CD4-positive, alpha-beta T cell treated with Interleukin-12 subunit alpha and Interleukin-12 subunit beta, for 1 hour (primary cell): ENCODE results near the gene TAL1.
"Not testable (repeated sequence)": the region's sequence is repeated elsewhere in the genome, so short reads cannot be mapped to it uniquely, and the experiment has no call there.

ENCODE experiments used
- DNase-seq: peaks from one replicate; pipeline ENCODE4 v3.0.0-alpha.2; 2020

The TAL1 gene

DNA sequence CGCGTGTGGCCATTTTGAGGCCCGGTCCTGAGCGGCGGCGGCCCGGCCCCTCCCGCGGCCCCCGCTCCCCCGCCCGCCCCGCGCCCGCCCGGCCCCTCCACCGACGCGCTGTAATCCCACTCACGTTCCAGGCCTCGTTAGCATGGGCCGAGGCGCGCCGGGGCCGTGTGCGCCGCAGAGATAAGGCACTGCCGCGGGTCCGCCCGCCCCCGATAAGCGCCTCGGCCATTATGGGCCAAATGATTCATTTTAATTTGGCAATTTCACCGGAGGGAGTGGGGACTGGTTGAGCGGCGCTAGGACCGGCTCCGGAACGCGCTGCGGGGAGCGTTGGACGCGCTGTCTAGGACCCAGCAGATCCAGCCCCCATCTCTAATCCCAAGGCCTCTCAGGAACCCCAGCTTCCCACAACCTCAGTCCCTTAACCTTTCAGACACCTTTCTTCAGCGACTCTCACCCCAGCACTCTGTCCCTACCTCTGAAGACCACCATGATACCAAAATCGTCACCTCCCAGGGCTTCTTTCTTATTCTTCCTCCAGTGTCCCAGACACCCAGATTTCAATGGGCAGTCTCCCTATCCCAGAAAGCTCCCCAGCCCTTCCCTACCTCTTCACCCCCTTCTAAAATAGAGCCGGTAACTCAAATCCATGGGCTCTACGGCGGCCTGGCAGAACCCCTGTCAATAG lies at the start of gene TAL1:
Gene TAL1 (minus strand): TSS at position 39 of the 688 bp plus-strand sequence. CDS start 6,337 bp downstream, outside the sequence.
- DNase-seq = no peak

DNA sequence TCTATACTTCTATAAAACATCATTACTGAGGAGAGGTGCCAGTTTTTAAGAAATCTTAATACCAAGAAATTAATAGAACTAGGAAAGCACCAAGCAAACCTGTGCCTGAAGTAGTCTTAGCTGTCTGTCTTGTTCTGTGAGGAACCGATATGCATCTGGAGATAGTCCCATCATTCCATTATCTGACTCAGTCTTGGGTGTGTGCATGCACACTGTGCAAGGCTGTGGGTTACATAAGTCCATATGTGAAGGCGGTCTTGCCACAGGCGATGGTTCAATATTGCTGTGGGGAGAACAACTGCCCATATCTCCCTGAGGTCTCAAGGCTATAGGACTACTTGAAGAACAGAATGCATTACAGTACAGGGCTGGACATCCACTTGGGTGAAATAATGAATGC lies 48.1 kb upstream of the TAL1 start:
- DNase-seq = no peak

DNA sequence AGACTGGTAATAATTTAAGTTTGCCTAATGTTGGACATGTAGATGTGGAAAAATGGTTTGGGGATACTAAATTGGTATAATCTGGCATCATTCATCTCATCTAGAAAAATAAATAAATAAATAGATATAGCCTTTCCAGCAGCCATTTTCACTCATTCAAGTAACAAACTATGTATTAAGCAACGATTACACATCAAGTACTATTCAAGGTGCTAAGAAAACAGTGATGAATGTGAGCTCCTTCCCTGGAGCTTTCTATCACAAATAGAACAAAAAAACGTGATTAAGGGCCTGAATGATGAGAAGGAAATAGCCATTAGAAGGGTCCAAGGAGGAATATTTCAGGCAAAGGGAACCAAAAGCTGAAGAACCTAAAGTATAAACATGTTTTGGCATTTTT lies 44.8 kb upstream of the TAL1 start:
- no peak for DNase-seq

DNA sequence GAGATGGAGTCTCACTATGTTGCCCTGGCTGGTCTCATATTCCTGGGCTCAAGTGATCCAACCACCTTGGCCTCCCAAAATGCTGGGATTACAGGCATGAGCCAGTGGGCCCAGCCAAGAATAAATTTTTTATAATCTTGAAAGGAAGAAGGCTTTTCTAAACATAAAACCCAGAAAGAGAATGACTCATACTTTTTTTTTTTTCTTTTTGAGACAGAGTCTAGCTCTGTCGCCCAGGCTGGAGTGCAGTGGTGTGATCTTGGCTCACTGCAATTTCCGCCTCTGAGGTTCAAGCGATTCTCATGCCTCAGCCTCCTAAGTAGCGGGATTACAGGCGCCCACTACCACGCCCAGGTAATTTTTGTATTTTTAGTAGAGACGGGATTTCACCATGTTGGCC lies 43.8 kb upstream of the TAL1 start:
- not testable (repeated sequence) for DNase-seq

DNA sequence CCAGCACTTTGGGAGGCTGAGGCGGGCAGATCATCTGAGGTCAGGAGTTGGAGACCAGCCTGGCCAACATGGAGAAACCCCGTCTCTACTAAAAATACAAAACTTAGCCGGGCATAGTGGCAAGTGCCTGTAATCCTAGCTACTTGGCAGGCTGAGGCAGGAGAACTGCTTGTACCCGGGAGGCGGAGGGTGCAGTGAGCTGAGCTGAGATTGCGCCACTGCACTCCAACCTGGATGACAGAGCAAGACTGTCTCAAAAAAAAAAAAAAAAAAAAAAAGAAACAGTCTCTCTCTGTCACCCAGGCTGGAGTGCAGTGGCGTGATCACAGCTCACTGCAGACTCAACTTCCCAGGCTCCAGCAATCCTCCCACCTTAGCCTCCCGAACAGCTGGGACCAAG lies 33.5 kb upstream of the TAL1 start:
- DNase-seq = not testable (repeated sequence)

DNA sequence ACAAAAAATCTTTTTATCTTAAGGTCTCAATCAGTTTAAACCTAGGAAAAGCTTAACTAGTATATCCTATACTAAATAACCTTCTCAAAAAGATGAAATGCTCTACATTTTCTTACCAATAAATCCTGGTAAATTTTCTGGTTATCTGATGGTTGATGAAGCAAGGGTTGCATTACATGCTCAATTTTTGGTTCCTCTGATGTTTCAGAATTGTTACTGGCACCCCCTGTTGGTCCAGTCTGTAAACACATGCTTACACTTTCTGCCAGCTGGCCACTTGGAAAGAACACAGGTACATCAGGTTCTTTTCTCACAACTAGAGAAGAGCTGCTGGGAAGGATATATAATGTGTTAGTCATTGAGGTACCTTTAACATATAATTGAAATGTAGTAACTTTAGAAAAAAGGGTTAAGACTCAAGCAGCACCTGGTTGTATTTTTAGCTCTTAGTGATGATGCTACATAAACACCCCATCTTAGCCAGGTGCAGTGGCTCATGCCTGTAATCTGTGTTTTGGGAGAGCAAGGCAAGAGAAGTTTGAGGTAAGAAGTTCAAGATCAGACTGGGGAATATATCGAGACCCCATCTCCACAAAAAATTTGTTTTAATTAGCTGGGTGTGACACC lies 30.9 kb upstream of the TAL1 start:
- peak; percentile 51 for DNase-seq

DNA sequence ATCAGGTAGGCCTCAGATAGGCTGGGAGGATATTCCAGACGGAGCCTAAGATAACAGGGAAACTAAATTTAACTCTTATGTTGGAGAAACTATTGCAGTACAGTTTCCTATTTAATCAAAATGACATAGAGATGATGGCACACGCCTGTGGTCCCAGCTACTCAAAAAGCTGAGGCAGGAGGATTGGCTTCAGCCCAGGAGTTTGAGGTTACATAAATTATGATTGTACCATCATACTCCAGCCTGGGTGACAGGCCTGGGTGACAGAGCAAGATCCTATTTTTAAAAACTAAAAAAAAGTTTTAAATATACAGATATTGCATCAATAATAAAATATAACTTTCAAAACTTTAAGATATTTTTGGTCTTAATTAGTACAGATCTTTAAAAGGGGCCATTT lies 25.2 kb upstream of the TAL1 start:
- no peak for DNase-seq

DNA sequence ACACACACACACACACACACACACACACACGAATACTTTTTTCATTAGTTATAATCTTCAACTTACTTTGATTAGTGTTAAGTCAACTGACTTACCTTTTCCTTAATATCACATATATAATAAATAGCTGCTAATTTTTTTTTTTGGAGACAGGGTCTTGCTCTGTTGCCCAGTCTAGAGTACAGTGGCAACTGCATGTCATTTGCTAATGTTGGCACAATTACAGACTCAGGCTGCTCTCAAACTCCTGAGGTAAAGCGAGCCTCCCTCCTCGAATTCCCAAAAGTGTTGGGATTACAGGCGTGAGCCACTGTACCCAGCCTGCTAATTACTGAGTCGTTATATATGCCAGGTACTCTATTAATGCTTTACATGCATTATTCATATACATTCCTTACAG lies 20.8 kb upstream of the TAL1 start:
- no peak for DNase-seq

DNA sequence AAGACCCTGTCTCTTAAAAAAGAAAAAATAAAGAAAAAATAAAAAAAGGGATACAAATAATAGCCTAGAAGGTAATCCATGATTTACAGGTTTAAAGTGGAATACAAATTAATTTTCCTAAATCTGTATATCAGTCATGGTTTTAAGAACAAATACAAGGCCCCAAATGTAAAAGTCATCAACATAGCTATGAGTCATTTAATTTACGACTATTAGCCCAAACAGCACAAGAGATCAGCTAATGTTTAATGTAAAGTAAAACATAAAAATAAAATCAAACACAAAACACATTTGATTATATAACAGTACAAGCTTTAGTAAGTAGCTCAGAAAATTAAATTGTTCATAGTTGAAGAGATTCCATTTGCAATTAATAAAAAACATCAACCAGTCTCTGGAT lies 20.3 kb upstream of the TAL1 start:
- no peak for DNase-seq

DNA sequence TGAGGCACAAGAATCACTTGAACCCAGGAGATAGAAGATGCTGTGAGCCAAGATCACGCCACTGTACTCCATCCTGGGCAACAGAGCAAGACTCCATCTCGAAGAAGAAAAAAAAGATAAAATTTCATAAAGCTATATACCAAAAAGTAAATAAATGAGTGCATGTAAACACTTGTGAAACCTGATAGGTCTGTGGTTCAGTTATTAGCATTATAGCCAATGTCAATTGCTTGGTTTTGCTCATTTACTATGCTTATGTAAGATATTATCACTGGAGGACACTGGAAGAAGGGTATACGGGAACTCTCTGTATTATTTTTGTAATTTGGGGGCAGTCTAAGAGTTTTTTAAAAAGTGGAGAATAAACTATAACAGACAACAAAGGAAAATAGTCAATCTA lies 17.7 kb upstream of the TAL1 start:
- no peak for DNase-seq

DNA sequence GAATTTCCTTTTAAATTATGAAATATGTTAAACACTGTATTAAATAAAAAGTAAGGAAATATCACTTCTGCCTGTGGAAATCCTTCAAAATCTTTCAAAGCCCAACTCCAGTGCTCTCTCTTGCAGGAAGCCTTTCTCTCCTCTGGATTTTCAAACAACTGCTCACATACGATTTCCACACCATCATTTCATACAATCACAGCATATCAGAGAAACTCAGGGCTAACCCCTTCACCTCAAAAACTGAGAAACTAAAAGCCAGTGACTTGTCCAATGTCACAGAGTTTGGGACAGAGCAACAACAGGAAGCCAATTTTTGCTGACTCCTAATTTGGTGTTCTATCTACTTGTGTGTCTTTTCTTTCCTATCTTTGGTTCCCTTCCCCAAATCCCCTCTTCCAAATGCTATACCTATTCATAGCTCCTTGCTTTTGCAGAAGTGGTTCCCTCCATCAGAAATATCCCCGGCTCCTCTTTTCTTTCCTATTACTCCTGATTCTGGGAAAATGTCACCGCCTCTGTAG lies 12.4 kb upstream of the TAL1 start:
- DNase-seq = no peak

DNA sequence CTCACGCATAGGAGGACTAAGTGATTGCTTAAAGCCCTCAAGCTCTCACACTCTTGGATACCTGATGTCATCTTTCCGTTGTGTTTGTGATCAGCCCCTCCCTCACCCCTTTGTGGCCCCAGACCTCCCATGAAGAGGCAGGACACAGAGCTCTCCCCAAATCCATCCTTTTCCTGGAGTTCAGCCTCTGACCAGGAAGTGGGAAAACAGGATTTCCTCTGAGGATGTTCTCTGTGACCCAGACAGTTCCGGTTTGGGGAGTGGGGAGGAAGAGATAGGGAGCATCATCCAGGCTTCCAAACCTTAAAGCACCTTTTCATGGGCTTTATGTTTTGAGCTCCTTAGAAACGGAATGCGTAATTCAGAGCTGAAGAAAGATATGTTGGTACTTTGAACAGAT lies 11.9 kb upstream of the TAL1 start:
- no peak for DNase-seq

DNA sequence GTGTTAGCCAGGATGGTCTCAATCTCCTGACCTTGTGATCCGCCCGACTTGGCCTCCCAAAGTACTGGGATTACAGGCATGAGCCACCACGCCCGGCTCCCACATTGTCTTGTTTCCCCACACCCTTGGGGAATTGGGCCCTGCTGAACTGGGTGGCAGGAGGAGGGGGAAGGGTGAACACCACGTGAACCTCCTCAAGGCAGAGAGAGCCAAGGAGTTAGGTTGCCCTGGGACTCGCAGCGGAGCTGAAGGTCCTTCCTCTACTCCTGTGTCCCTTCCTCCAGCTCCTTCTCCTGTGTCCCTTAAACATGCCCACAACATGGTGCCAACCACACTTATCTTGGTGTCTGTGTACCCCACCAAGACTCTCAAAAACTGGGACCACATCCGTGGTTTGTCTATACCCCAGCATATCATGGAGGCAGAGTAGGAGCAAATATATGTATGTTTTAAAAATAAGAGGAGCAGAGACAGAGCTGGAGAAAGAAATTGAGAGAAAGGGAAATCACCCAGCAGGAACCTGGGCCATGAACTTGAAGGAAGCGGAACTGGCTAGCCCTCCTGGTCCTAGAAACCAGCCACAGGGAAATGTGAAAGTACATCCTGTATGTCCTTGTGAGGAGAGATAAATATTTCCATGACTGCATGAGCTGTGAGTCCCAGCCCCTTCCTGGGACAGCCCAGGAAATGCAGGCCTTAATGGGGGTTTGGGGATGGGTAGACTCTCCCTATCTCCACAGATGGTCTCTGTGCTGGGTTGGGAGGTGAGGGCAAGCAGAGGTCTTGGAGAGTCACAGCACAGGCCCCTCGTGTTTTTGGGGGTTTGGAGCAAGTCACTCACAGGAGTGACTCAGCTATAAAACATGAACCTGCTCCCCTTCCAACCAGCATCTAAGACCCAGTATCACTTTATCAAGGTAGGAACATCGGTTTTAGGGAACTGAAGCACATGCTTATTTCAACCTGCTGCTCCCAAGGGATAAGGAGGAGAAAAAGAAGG lies 9.4 kb upstream of the TAL1 start:
- no peak for DNase-seq

DNA sequence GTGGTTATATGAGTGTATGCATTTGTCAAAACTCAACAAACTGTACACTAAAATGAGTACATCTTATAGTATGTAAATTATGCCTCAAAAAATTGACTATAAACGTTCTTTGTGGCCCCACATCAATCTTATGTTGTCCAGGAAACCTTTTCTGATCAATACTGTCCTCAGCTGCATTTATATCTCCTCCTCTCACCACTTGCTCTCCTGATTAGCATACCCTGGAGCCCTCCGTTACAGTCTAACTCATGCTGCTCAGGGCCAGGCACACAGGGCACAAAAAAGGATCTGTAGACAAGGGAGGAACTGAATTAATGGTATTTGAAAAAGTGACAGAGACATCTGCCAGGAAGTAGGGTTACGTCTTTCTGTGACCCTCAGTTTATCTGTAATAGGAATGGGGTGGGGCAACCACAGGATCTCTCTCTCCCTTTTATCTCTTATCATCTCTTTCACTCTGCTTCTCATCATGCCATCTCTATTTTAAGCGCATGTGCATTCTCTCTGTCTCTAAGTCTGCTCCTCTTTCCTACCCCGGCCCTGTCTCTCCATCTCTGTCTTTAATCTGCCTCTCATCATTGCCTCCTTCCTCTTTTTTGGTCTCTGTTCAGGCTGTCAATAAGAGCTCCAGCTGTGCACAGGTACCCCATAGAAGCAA lies 7.0 kb upstream of the TAL1 start:
- no peak for DNase-seq

DNA sequence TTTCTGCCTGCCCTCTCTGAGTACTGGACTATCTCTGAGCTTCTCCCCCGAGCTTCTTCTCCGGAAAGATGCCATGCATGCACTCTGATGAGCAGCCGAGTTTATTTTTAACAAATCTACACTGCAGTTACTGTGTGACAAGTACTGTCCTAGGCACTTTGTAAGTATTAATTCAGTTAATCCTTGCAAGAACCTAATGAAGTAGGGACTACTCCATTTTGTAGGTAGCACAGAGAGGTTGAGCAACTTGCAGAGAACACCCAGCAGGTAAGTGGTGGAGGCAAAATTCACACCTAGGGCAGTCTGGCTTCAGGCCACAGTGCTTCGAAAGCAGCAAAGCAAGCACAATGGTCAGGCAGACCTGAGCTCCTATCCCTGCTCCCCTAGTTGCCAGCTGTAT lies 3.8 kb upstream of the TAL1 start:
- DNase-seq = no peak

DNA sequence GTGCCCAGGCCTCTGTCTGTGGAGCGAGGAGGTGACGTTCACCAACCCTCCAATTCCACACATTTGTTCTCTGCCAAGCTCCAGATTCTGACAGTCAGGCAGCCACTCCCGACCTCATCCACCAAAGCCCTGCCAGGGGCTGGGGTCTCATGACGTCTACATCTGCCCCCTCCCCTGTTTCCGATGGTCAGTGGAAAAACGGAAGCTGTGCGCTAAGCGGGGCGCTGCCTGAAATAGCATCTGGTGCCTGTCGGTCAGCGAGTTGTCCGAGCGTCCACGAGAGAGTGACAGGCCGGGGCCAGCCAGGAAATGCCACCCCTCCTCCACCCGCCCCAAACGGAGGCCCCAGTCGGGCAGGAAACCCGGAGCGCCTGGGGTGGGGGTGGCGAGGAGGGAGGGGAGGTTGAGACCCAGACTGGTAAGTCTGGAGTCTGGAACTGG lies 3.2 kb upstream of the TAL1 start:
- no peak for DNase-seq

DNA sequence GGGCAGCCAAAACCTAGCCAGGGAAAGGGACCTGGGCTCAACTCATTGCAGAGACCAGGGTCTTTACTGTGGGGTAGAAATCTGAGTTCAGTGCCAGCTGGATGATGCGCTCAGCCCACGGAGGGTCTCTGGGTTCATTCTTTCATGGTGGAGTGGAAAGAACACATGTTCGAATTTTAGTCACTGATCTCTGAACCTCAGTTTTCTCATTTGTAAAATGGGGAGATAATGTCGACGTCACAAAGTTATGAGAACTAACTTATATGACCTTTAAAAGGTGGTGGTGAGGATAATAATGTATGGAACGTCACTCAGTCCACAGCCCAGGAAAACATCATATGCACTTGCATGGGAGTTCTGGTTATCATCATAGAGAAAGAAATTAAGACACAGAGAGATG lies 1.2 kb upstream of the TAL1 start:
- no peak for DNase-seq

DNA sequence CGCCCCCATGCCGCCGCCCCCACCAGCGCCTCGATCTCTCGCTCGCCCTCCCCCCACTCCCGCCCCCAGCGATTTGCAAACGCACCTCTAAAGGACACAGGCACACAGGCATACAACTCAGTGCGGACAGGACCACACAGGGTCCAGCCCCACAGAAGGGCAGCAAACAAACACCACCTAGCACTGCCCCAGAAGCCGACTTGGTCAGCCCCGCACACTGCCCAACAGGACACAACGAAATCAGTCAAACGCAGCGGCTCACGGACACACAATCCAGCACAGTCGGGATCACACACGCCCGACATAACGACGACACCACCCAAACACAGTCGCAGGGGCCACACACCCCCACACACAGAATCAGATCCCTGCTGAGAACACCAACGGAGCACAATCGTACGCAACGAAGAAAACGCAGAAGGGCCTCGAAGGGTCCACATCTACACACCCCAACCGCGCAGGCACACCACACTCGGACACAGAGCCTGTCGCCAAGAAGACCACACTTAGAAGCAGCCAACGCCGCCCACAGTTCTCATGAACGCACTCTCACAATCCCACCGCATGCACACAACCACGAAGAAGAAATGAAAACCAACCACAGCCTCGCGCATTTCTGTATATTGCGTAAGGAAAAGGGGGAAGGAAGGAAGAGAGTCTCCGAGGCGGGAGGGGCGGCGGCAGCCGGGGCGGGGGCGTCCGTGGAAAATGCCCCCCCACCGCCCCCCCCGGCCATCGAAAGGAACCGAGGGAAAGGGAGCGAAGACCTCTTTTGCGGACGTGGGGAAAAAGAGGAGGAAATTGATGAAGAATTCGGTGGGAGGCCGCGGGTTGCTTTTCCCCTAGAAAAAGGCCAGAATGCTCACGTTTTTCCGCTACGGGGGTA lies 481 bp downstream of the TAL1 start:
- DNase-seq = peak; percentile 12

DNA sequence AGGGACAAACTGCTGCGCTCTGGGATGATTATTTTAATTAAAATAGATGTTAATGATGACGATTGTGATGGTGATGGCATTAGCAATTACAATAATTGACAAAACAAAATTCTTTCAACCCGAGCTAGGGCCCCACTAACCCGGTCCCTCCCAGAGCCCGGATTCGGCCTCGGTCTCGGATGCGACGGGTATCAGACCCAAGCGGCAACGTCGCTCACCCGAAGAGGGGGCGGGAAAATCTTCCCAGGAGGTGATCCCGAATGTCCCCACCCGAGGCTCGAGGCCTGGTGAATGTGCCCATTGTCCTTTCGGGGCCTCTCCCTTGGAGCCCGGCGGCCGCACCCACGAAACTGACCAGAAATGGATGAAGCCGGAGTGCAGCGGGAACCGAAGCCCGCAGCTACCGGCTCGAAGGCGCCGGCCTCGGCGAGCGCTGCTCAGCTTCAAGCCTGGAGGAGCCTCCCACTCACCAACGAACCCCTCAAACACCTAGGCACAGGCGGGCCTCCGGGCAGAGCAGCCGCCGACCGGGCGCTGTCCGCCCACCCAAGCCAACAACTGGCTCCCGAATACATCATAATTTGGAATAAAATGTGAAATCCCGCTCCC lies 1.2 kb downstream of the TAL1 start:
- DNase-seq = no peak

DNA sequence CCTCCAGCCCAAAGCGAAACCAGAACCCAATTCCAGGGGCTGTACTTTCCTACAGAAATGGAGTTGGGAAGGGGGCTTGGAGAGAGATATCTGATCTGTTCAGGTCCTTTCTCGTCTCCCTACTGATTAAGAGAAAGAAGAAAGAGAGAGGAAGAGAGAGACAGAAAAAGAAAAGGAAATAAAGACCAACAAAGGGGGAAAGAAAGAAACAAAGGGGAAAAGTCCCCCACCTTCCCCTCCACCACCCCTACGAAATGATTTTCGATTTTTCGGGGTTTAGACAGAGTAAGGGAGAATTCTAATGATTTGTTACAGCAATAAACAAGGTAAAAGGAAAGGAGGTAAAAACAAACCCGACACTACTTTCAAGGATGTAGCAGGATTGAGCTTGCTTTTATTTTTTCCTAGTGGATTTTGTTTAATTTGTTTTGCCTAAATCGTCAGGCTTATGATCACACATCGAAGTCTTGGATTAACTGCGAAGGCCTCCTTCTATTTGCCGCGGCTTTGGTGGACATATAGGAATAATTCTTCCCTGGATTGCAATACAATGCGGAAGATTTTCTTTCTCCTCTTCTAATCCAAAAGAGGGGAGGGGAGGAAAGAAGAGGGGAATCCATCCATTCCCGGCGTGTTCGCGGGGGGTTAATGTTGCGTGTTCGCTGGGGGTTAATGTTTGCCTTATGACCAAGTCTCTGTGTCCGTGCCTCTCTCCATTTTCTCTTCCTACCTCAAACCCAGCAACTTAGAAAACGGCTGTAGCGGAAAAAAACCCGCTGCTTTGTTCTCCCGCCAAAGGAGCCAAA lies 1.9 kb downstream of the TAL1 start:
- DNase-seq = no peak
